ENCODE measurements around the gene MYO15B. TPM values are rescaled to one million over a fixed set of nuclear protein-coding genes. Genes with fewer than 3 reads are reported as not detected.
"Not testable (repeated sequence)": the region's sequence is repeated elsewhere in the genome, so short reads cannot be mapped to it uniquely, and the experiment has no call there.

Gene MYO15B
- polyA plus RNA-seq, 1 donor from 2014 or later = 2.4 TPM

GRCh38 chr17:75591722-75592302 is 4.2 kb downstream of the MYO15B start:
- Histone ChIP-seq H3K9me2 (ENCODE audit: insufficient read depth, low read length) (no peaks in the 10 kb centered on the region), H3K9ac (ENCODE audit: low read length) (no peak overlapping the region), H3K36me3 (ENCODE audit: insufficient read depth, low read length) (no peaks in the 10 kb centered on the region), H4K20me1 (ENCODE audit: insufficient read depth) (no peaks in the 10 kb centered on the region), H3K79me2 (replicated peaks; ENCODE audit: insufficient read depth, low read length) (no peaks in the 10 kb centered on the region), H3F3A (ENCODE audit: insufficient read depth, low read length, poor library complexity, severe bottlenecking) (no peaks in the 10 kb centered on the region), H3K27me3 (ENCODE audit: insufficient read depth, low read depth, low read length) (peaks cover 23% of the 10 kb centered on the region), H2AFZ (ENCODE audit: low read depth, low read length) (no peak overlapping the region), H3K4me2 (ENCODE audit: low read length) (no peak overlapping the region), H3K4me3 (ENCODE audit: low read length) (no peak overlapping the region), H3K27ac (ENCODE audit: low read length) (no peak overlapping the region), H3K9me3 (ENCODE audit: low read length) (no peaks in the 10 kb centered on the region)
- no peak for TF ChIP-seq CTCF (IDR thresholded peaks at IDR 0.05; ENCODE audit: poor library complexity, severe bottlenecking)
- TF ChIP-seq MXI1 (conservative IDR thresholded peaks at IDR 0.05; ENCODE audit: poor library complexity, severe bottlenecking) = no peak
- no peak for TF ChIP-seq EZH2 (IDR thresholded peaks at IDR 0.05; ENCODE audit: borderline replicate concordance, insufficient read depth, low read length, poor library complexity, severe bottlenecking)

GRCh38 chr17:75592348-75593020 is 4.9 kb downstream of the MYO15B start:
- Histone ChIP-seq H3F3A (ENCODE audit: insufficient read depth, low read length, poor library complexity, severe bottlenecking) (no peaks in the 10 kb centered on the region), H3K9me2 (ENCODE audit: insufficient read depth, low read length) (no peaks in the 10 kb centered on the region)
- TF ChIP-seq EP300 (conservative IDR thresholded peaks at IDR 0.05; ENCODE audit: poor library complexity, severe bottlenecking) = no peak
- TF ChIP-seq MXI1 (conservative IDR thresholded peaks at IDR 0.05; ENCODE audit: poor library complexity, severe bottlenecking) = no peak
- no peak for TF ChIP-seq SMC3 (conservative IDR thresholded peaks at IDR 0.05; ENCODE audit: poor library complexity)
- no peak for TF ChIP-seq RAD21 (conservative IDR thresholded peaks at IDR 0.05)
- no peak for TF ChIP-seq CTCF (IDR thresholded peaks at IDR 0.05; ENCODE audit: poor library complexity, severe bottlenecking)
- TF ChIP-seq EZH2 (IDR thresholded peaks at IDR 0.05; ENCODE audit: borderline replicate concordance, insufficient read depth, low read length, poor library complexity, severe bottlenecking) = no peak
- no peak for TF ChIP-seq REST (IDR thresholded peaks at IDR 0.05; ENCODE audit: borderline replicate concordance)
- TF ChIP-seq TAF1 (IDR thresholded peaks at IDR 0.05; ENCODE audit: low read depth) = no peak
- TF ChIP-seq POLR2AphosphoS5 (IDR thresholded peaks at IDR 0.05) = no peak

GRCh38 chr17:75593430-75593829 is 5.8 kb downstream of the MYO15B start:
- H3K4me2 ChIP-seq (ENCODE audit: low read length); H3K4me3 ChIP-seq (ENCODE audit: low read length); H3K36me3 ChIP-seq (ENCODE audit: insufficient read depth, low read length); H3K9me2 ChIP-seq (ENCODE audit: insufficient read depth, low read length); H3K27ac ChIP-seq (ENCODE audit: low read length); H3K9ac ChIP-seq (ENCODE audit: low read length); H2AFZ ChIP-seq (ENCODE audit: low read depth, low read length); H4K20me1 ChIP-seq (ENCODE audit: insufficient read depth); H3F3A ChIP-seq (ENCODE audit: insufficient read depth, low read length, poor library complexity, severe bottlenecking); H3K9me3 ChIP-seq (ENCODE audit: low read length); H3K79me2 ChIP-seq (replicated peaks; ENCODE audit: insufficient read depth, low read length): not testable (repeated sequence)
- H3K27me3 ChIP-seq (ENCODE audit: insufficient read depth, low read depth, low read length) = peaks cover 11% of the 10 kb centered on the region

More at GRCh38 chr17:75592348-75593020, 4.9 kb downstream of the MYO15B start:
- Histone ChIP-seq H3K4me3 (ENCODE audit: low read length) (no peak overlapping the region), H3K4me2 (ENCODE audit: low read length) (no peak overlapping the region), H3K9ac (ENCODE audit: low read length) (no peak overlapping the region), H2AFZ (ENCODE audit: low read depth, low read length) (no peak overlapping the region), H3K36me3 (ENCODE audit: insufficient read depth, low read length) (no peaks in the 10 kb centered on the region), H3K27ac (ENCODE audit: low read length) (no peak overlapping the region), H3K27me3 (ENCODE audit: insufficient read depth, low read depth, low read length) (peaks cover 20% of the 10 kb centered on the region), H3K79me2 (replicated peaks; ENCODE audit: insufficient read depth, low read length) (no peaks in the 10 kb centered on the region), H3K9me3 (ENCODE audit: low read length) (no peaks in the 10 kb centered on the region), H4K20me1 (ENCODE audit: insufficient read depth) (no peaks in the 10 kb centered on the region)
